ENCODE measurements around the gene FERMT3.
"Not testable (repeated sequence)": the region's sequence is repeated elsewhere in the genome, so short reads cannot be mapped to it uniquely, and the experiment has no call there.

The FERMT3 gene

GRCh38 chr11:64235437-64236161 is 29.1 kb downstream of the FERMT3 start:
- DNase-seq (ENCODE audit: low spot score) = no peak

GRCh38 chr11:64237484-64237951 is 31.0 kb downstream of the FERMT3 start:
- DNase-seq (ENCODE audit: low spot score) = no peak

- no peak for DNase-seq (ENCODE audit: low spot score)
Observed at GRCh38 chr11:64238076-64238475, 31.6 kb downstream of the FERMT3 start.

- DNase-seq (ENCODE audit: low spot score) = no peak
Observed at GRCh38 chr11:64238999-64239398, 32.5 kb downstream of the FERMT3 start.

- no peak for DNase-seq (ENCODE audit: low spot score)
Observed at GRCh38 chr11:64239662-64240434, 33.3 kb downstream of the FERMT3 start.

GRCh38 chr11:64240435-64241240 is 34.1 kb downstream of the FERMT3 start, which contains the start of gene FKBP2:
TSS of gene FKBP2 (plus strand) at chr11:64241095. CDS start at chr11:64242388, 1,293 bp downstream.
- DNase-seq (ENCODE audit: low spot score) = peak; percentile 98

GRCh38 chr11:64241241-64241490 is 34.6 kb downstream of the FERMT3 start:
- peak; percentile 94 for DNase-seq (ENCODE audit: low spot score)

- DNase-seq (ENCODE audit: low spot score) = peak; percentile 50
Observed at GRCh38 chr11:64241491-64242374, 35.2 kb downstream of the FERMT3 start.

GRCh38 chr11:64243236-64243854 is 36.8 kb downstream of the FERMT3 start:
- no peak for DNase-seq (ENCODE audit: low spot score)

- DNase-seq (ENCODE audit: low spot score) = no peak
Observed at GRCh38 chr11:64244107-64244506, 37.6 kb downstream of the FERMT3 start.

- DNase-seq (ENCODE audit: low spot score) = no peak
Observed at GRCh38 chr11:64244966-64245365, 38.4 kb downstream of the FERMT3 start.

- DNase-seq (ENCODE audit: low spot score) = no peak
Observed at GRCh38 chr11:64245401-64245796, 38.9 kb downstream of the FERMT3 start.

GRCh38 chr11:64245797-64246620 is 39.5 kb downstream of the FERMT3 start:
- no peak for DNase-seq (ENCODE audit: low spot score)

GRCh38 chr11:64246621-64246870 is 40.0 kb downstream of the FERMT3 start:
- not testable (repeated sequence) for DNase-seq (ENCODE audit: low spot score)

- peak; percentile 90 for DNase-seq (ENCODE audit: low spot score)
Observed at GRCh38 chr11:64246871-64247728, 40.6 kb downstream of the FERMT3 start, which contains the start of gene PPP1R14B. TSS of gene PPP1R14B (minus strand) at chr11:64246943. CDS start at chr11:64246673, 270 bp downstream.

- DNase-seq (ENCODE audit: low spot score) = no peak
Observed at GRCh38 chr11:64247729-64248531, 41.4 kb downstream of the FERMT3 start.

- no peak for DNase-seq (ENCODE audit: low spot score)
Observed at GRCh38 chr11:64248578-64248977, 42.1 kb downstream of the FERMT3 start.

GRCh38 chr11:64249038-64249437 is 42.5 kb downstream of the FERMT3 start:
- no peak for DNase-seq (ENCODE audit: low spot score)

Measured in D341Med (cell line).